Anterior cingulate cortex (tissue), 58 donors: Measurements from ENCODE around the gene RAB30.
"Not testable (repeated sequence)": the region's sequence is repeated elsewhere in the genome, so short reads cannot be mapped to it uniquely, and the experiment has no call there.

Source experiments
- DNase-seq, 58 donors: peaks; one replicate each; lab custom pipeline; 2025; lab: John Stamatoyannopoulos, UW

The RAB30 gene

DNA sequence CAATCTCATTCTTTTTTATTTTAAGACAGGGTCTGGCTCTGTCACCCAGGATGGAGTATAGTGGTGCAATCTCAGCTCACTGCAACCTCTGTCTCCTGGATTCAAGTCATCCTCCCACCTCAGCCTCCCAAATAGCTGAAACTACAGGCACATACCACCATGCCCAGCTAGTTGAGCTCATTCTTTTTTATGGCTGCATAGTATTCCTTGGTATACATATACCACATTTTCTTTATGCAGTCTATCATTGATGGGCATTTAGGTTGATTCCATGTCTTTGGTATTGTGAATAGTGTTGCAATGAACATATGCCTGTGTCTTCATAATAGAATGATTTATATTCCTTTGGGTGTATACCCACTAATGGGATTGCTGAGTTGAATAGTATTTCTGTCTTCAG, 109.7 kb downstream of the RAB30 start:
- DNase-seq, result not testable (repeated sequence)

DNA sequence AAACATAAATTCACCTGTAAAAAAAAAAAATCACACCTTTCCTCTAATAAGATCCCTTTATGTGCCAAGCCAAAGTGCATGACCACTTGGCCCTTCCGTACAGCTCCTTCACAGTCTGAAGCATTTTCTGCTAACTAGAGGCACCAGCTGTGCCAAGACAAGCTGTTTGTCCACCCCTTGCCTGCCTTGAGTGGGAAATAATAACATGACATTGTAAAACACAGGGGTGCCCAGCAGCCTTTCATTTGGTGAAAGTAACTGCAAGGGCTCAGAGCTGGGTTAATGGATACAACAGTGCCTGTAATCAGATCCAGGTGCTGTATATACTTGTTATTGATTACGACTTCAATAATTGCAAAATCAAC, 110.9 kb downstream of the RAB30 start:
- DNase-seq, result no peak

DNA sequence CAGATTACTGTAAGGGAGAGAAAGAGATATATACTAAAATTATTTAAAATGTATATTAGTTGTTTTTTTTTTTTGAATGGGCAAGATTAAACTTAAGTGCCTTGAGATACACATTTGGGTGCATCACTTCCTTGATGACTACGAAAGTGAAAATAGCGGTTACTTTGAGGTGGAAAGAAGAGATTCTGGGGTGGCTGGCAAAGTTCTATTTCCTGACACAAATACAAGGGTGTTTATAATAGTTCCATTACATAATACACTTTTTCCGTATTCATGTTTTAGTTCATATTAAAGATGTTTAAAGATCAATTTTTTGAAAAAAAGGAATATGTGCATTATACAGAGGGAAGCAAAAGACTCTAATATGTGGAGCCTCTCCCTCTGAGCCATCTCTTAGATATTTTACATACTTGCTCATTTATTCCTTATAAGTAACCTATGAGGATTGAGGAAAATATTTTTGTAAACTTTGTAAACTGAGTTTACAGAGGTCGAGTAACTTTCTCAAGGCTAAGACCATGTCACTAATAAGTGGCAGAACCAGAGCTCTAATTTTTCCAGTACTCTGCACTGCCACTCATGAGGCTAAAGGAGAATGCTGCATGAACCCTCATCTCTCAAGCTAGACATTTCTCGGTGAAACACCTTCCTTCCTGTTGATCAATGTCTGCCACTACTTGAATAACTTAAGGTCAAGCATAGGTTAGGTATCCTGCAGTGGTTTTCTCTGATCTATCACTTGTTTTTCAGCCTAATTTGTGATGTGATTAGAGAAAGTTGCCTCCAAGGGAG, 111.5 kb downstream of the RAB30 start:
- no peak for DNase-seq

- DNase-seq, result not testable (repeated sequence)
Observed at GRCh38 chr11:82955736-82956453, 115.8 kb downstream of the RAB30 start.

- DNase-seq, result not testable (repeated sequence)
Observed at GRCh38 chr11:82950502-82950901, 121.2 kb downstream of the RAB30 start.

GRCh38 chr11:82949352-82949751, 122.3 kb downstream of the RAB30 start:
- DNase-seq, result no peak

- peak in 1 of 58 donors; percentile 3 for DNase-seq
Observed at GRCh38 chr11:82945682-82946081, 126.0 kb downstream of the RAB30 start.

DNA sequence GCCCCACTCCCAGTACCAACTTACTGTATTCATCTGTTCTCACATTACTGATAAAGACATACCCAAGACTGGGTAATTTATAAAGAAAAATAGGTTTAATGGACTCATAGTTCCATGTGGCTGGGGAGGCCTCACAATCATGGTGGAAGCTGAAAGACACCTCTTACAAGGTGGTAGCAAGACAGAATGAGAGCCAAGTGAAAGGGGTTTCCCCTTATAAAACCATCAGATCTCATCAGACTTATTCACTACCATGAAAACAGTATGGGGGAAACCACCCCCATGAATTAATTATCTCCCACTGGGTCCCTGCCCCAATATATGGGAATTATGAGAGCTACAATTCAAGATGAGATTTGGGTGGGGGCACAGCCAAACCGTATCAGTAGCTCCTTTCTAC, 126.7 kb downstream of the RAB30 start:
- DNase-seq, result not testable (repeated sequence)

DNA sequence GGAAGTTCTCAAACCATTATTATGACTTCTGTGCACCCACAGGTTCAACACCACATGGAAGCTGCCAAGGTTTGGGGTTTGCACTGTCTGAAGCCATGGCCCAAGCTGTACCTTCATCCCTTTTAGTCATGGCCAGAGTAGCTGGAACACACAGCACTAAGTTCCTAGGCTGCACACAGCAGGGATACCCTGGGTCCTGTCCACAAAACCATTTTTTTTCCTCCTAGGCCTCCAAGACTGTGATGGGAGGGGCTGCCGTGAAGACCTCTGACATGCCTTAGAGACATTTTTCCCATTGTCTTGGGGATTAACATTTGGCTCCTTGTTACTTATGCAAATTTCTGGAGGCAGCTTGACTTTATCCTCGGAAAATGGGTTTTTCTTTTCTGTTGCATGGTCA, 127.5 kb downstream of the RAB30 start:
- DNase-seq, result no peak

DNA sequence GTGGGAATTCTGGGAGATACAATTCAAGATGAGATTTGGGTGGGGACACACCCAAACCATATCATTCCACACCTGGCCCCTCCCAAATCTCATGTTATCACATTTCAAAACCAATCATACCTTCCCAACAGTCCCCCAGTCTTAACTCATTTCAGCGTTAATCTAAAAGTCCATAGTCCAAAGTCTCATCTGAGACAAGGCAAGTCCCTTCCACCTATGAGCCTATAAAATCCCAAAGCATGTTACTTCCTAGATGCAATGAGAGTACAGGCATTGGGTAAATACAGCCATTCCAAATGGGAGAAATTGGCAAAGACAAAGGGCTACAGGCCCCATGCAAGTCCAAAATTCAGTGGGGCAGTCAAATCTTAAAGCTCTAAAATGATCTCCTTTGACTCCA, 128.3 kb downstream of the RAB30 start:
- not testable (repeated sequence) for DNase-seq

- no peak for DNase-seq
Observed at GRCh38 chr11:82942376-82942775, 129.3 kb downstream of the RAB30 start.

DNA sequence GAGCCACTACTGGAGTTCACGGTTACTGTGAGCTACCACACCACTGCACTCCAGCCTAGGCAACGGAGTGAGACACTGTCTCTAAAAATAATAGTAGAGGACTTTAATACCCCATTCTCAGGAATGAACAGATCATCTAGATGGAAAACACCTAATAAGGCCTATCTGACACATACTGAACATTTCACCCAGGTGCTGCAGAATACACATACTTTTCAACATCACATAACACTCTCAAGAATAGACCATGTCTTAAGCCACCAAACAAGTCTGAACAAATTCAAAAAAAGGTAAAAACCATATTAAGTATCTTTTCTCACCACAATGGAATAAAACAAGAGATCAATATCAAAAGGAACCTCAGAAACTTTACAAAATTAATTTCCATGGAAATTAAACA, 132.2 kb downstream of the RAB30 start:
- DNase-seq, result no peak

- DNase-seq, result no peak
Observed at GRCh38 chr11:82937554-82937953, 134.1 kb downstream of the RAB30 start.

GRCh38 chr11:82936261-82936660, 135.4 kb downstream of the RAB30 start:
- no peak for DNase-seq

- no peak for DNase-seq
Observed at GRCh38 chr11:82932564-82932963, 139.1 kb downstream of the RAB30 start.

GRCh38 chr11:82930734-82931133, 141.0 kb downstream of the RAB30 start:
- DNase-seq, result no peak

DNA sequence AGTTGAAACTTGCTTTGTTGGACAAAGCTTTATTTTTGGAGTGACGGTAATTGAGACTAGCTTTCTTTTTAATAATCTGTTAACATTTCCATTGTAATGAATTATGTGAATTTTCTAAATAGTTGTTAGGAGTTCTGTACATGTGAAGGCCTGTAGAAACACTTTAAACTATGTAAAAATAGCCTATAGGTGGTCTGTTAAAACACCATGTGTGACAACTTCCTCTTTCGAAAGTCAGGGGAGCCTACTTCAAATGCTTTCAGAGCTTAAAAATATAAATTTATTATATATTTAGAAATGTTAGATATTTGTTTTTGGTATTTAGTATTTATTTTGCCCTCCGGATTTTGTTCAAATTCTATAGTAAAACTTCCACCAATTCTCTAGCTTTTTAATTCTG, 141.5 kb downstream of the RAB30 start:
- no peak for DNase-seq

DNA sequence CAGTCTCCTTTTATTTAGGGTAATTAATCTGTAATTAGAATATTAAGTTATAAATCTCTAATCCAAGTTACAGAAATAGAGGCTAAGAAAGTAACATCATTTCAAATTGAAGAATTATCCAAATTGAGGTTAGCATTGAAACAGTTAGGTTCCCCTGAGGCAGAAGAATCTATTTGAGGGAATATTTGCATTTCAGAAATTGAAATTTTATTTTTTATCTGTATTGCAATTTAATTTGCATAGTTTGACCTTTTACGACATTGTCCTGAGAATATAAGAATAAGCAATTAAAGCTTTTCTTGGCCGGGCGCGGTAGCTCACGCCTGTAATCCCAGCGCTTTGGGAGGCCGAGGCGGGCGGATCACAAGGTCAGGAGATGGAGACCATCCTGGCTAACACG, 142.6 kb downstream of the RAB30 start:
- DNase-seq, result no peak

DNA sequence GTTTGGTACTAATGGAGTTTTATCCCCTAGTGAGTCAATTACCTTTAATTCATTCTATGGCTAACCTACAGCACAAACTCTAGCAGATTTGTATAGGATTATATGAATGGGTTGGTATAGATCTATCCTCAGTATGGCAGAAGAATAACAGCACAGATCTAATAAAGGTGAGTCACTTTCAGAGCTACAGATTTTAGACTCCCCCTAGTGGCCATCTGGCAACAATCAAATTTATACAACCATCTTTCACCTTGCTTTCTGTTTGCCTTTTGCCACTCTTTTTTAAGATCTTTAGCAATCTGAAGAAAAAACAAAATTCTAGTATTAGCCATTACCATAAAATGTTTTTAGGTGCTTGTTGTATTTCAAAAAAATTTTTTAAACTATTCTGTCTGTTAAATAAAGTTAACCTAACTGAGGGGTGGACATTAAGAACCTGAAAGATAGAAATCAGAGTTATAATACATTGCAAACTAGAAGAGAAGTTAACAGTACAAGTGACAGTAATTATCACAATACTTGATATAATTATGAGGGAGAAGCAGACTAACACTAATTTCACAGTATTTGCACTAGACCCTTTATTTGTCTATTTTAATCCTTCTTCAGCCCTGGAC, 144.3 kb downstream of the RAB30 start:
- peak in 4 of 58 donors; percentile 1 to 7 (median 3) for DNase-seq

- DNase-seq, result no peak
Observed at GRCh38 chr11:82924522-82925224, 147.0 kb downstream of the RAB30 start.
